ENCODE data around the gene TXNRD3.

TXNRD3 gene

GRCh38 chr3:126618021-126618420 lies 36.9 kb downstream of the TXNRD3 start:
- no peak for DNase-seq (ENCODE audit: low spot score)
- no peak for TF ChIP-seq CTCF (IDR thresholded peaks at IDR 0.05; ENCODE audit: borderline replicate concordance, control extremely low read depth, extremely low read depth, insufficient read depth, missing control alignments)
- in situ Hi-C loops (cut with MboI; ENCODE audit: low sequenced_read_pairs, unreplicated experiment), result no loop called here

GRCh38 chr3:126617571-126617970 lies 37.4 kb downstream of the TXNRD3 start:
- TF ChIP-seq CTCF (IDR thresholded peaks at IDR 0.05; ENCODE audit: borderline replicate concordance, control extremely low read depth, extremely low read depth, insufficient read depth, missing control alignments), result no peak
- no peak for DNase-seq (ENCODE audit: low spot score)
- in situ Hi-C loops (cut with MboI; ENCODE audit: low sequenced_read_pairs, unreplicated experiment), result no loop called here

- TF ChIP-seq CTCF (IDR thresholded peaks at IDR 0.05; ENCODE audit: borderline replicate concordance, control extremely low read depth, extremely low read depth, insufficient read depth, missing control alignments), result no peak
- in situ Hi-C loops (cut with MboI; ENCODE audit: low sequenced_read_pairs, unreplicated experiment), result no loop called here
- no peak for DNase-seq (ENCODE audit: low spot score)
These were observed 38.0 kb downstream of the TXNRD3 start for GRCh38 chr3:126616931-126617330.

- in situ Hi-C loops (cut with MboI; ENCODE audit: low sequenced_read_pairs, unreplicated experiment), result no loop called here
- no peak for TF ChIP-seq CTCF (IDR thresholded peaks at IDR 0.05; ENCODE audit: borderline replicate concordance, control extremely low read depth, extremely low read depth, insufficient read depth, missing control alignments)
- DNase-seq (ENCODE audit: low spot score), result no peak
These were observed 41.3 kb downstream of the TXNRD3 start for GRCh38 chr3:126613479-126614188.

GRCh38 chr3:126612479-126613205 lies 42.3 kb downstream of the TXNRD3 start:
- TF ChIP-seq CTCF (IDR thresholded peaks at IDR 0.05; ENCODE audit: borderline replicate concordance, control extremely low read depth, extremely low read depth, insufficient read depth, missing control alignments), result no peak
- DNase-seq (ENCODE audit: low spot score), result no peak
- in situ Hi-C loops (cut with MboI; ENCODE audit: low sequenced_read_pairs, unreplicated experiment), result no loop called here

- DNase-seq (ENCODE audit: low spot score), result no peak
- in situ Hi-C loops (cut with MboI; ENCODE audit: low sequenced_read_pairs, unreplicated experiment), result no loop called here
- TF ChIP-seq CTCF (IDR thresholded peaks at IDR 0.05; ENCODE audit: borderline replicate concordance, control extremely low read depth, extremely low read depth, insufficient read depth, missing control alignments), result no peak
These were observed 45.0 kb downstream of the TXNRD3 start for GRCh38 chr3:126609909-126610308.

All from GM13976 (cell line).